ENCODE results near the gene DAP. TPM values are rescaled to one million over a fixed set of nuclear protein-coding genes. Genes with fewer than 3 reads are reported as not detected.
"Not testable (repeated sequence)": the region's sequence is repeated elsewhere in the genome, so short reads cannot be mapped to it uniquely, and the experiment has no call there.

The DAP gene
- total RNA-seq, 1 experiment from 2014 or later: 95.9 TPM

DNA sequence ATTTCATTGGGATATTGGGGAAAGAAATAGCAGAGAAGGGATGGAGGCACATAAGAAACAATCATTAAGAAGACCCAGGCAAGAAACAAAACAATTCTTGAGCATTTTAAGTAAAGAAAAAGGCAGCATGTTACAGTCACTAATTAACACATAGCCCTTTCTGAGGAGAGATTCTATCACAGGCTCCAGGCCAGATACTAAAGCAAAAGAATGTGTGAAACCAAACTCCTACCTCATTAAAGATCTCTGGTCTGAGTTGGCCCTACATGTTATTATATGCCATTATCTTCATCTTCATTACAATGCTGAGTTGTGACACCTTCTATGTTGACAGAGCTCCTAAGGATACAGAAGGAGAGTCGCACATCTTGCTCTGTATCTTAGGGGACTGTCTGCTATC is 37.5 kb downstream of the DAP start:
- ChIA-PET POLR2A (ENCODE audit: low non-redundant PET) (no interaction called here), CTCF (interaction anchor here (0.5 kb wide), 1 partner anchor 80 kb away, joined by 4 read pairs; no protein-coding TSS in a partner anchor)
- Histone ChIP-seq H3K36me3 (ENCODE audit: insufficient read depth, low read length, poor library complexity, severe bottlenecking) (no peaks in the 10 kb centered on the region), H3K27me3 (replicated peaks; ENCODE audit: insufficient read depth, low read depth, low read length, poor library complexity) (no peaks in the 10 kb centered on the region), H3K27ac (ENCODE audit: low read depth, low read length, poor library complexity, severe bottlenecking) (no peak overlapping the region), H3K4me3 (ENCODE audit: low read depth, low read length, poor library complexity, severe bottlenecking) (no peak overlapping the region), H3K9me3 (ENCODE audit: low read depth, low read length, poor library complexity, severe bottlenecking) (no peaks in the 10 kb centered on the region), H3K4me1 (ENCODE audit: insufficient read depth, low read length, poor library complexity, severe bottlenecking) (no peaks in the 10 kb centered on the region)
- intact Hi-C loops (cut with micrococcal nuclease; ENCODE audit: unreplicated experiment): loop anchor here (10.0 kb wide), 1 partner anchor 159 kb away; the partner anchor contains the start of gene ANKRD33B
- no peak for DNase-seq (ENCODE audit: low spot score)
- BruUV-seq (replicated peaks): no TSS peak
- no peak for TF ChIP-seq EZH2 (IDR thresholded peaks at IDR 0.05; ENCODE audit: borderline replicate concordance, low read depth, low read length, poor library complexity, severe bottlenecking)
- TF ChIP-seq, protein P1, sequence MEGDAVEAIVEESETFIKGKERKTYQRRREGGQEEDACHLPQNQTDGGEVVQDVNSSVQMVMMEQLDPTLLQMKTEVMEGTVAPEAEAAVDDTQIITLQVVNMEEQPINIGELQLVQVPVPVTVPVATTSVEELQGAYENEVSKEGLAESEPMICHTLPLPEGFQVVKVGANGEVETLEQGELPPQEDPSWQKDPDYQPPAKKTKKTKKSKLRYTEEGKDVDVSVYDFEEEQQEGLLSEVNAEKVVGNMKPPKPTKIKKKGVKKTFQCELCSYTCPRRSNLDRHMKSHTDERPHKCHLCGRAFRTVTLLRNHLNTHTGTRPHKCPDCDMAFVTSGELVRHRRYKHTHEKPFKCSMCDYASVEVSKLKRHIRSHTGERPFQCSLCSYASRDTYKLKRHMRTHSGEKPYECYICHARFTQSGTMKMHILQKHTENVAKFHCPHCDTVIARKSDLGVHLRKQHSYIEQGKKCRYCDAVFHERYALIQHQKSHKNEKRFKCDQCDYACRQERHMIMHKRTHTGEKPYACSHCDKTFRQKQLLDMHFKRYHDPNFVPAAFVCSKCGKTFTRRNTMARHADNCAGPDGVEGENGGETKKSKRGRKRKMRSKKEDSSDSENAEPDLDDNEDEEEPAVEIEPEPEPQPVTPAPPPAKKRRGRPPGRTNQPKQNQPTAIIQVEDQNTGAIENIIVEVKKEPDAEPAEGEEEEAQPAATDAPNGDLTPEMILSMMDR (conservative IDR thresholded peaks at IDR 0.05; ENCODE audit: low read depth, low read length): no peak

DNA sequence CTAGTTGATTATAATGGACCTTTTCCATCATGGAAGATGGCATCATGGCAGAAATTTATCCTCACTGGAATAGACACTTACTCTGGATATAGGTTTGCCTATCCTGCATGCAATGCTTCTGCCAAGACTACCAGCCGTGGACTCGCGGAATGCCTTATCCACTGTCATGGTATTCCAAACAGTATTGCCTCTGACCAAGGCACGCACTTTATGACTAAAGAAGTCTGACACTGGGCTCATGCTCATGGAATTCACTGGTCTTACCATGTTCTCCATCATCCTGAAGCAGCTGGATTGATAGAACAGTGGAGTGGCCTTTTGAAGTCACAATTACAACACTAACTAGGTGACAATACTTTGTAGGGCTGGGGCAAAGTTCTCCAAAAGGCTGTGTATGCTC is 40.3 kb downstream of the DAP start:
- H3K4me1 ChIP-seq (ENCODE audit: insufficient read depth, low read length, poor library complexity, severe bottlenecking); H3K9me3 ChIP-seq (ENCODE audit: low read depth, low read length, poor library complexity, severe bottlenecking); H3K4me3 ChIP-seq (ENCODE audit: low read depth, low read length, poor library complexity, severe bottlenecking); DNase-seq (ENCODE audit: low spot score); H3K27me3 ChIP-seq (replicated peaks; ENCODE audit: insufficient read depth, low read depth, low read length, poor library complexity); H3K36me3 ChIP-seq (ENCODE audit: insufficient read depth, low read length, poor library complexity, severe bottlenecking); H3K27ac ChIP-seq (ENCODE audit: low read depth, low read length, poor library complexity, severe bottlenecking); BruUV-seq (replicated peaks); CTCF ChIA-PET; POLR2A ChIA-PET (ENCODE audit: low non-redundant PET): not testable (repeated sequence)
- intact Hi-C loops (cut with micrococcal nuclease; ENCODE audit: unreplicated experiment): loop anchor here (10.0 kb wide), 1 partner anchor 156 kb away; the partner anchor contains the start of gene ANKRD33B

DNA sequence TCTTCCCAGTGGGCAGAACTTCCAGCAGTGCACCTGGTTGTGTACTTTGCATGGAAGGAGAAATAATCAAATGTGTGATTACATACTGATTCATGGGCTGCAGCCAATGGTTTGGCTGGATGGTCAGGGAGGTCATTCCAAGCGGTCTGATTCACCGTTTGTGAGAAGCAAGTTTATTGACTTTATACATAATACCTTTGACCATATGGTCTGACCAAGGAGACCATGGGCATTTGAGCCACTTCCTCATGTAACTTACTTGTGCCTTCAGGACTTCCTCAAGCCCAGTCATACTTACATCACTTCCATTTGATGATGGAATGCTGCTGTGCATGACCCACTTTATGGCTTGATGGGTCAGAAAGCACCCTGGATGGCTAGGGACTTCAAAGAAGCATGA is 41.1 kb downstream of the DAP start:
- Histone ChIP-seq H3K4me3 (ENCODE audit: low read depth, low read length, poor library complexity, severe bottlenecking) (no peak overlapping the region), H3K4me1 (ENCODE audit: insufficient read depth, low read length, poor library complexity, severe bottlenecking) (no peaks in the 10 kb centered on the region), H3K27ac (ENCODE audit: low read depth, low read length, poor library complexity, severe bottlenecking) (no peak overlapping the region), H3K36me3 (ENCODE audit: insufficient read depth, low read length, poor library complexity, severe bottlenecking) (no peaks in the 10 kb centered on the region), H3K27me3 (replicated peaks; ENCODE audit: insufficient read depth, low read depth, low read length, poor library complexity) (no peaks in the 10 kb centered on the region), H3K9me3 (ENCODE audit: low read depth, low read length, poor library complexity, severe bottlenecking) (no peaks in the 10 kb centered on the region)
- no TSS peak for BruUV-seq (replicated peaks)
- POLR2A ChIA-PET (ENCODE audit: low non-redundant PET): no interaction called here
- no peak for DNase-seq (ENCODE audit: low spot score)
- TF ChIP-seq, protein P1 (conservative IDR thresholded peaks at IDR 0.05; ENCODE audit: low read depth, low read length): no peak
- TF ChIP-seq EZH2 (IDR thresholded peaks at IDR 0.05; ENCODE audit: borderline replicate concordance, low read depth, low read length, poor library complexity, severe bottlenecking): no peak
- CTCF ChIA-PET: no interaction called here
- intact Hi-C loops (cut with micrococcal nuclease; ENCODE audit: unreplicated experiment): loop anchor here (10.0 kb wide), 1 partner anchor 155 kb away; the partner anchor contains the start of gene ANKRD33B

DNA sequence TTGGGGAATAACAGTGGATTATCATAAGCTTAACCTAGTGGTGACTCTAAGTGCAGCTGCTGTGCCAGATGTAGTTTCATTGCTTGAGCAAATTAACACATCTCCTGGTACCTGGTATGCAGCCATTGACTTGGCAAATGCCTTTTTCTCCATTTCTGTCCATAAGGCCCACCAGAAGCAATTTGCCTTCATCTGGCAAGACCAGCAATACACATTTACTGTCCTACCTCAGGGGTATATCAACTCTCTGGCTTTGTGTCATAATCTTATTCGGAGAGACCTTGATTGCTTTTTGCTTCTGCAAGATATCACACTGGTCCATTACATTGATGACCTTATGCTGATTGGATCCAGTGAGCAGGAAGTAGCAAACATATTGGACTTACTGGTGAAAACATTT is 42.4 kb downstream of the DAP start:
- H3K27ac ChIP-seq (ENCODE audit: low read depth, low read length, poor library complexity, severe bottlenecking); BruUV-seq (replicated peaks); H3K36me3 ChIP-seq (ENCODE audit: insufficient read depth, low read length, poor library complexity, severe bottlenecking); H3K4me1 ChIP-seq (ENCODE audit: insufficient read depth, low read length, poor library complexity, severe bottlenecking); DNase-seq (ENCODE audit: low spot score); H3K9me3 ChIP-seq (ENCODE audit: low read depth, low read length, poor library complexity, severe bottlenecking); H3K27me3 ChIP-seq (replicated peaks; ENCODE audit: insufficient read depth, low read depth, low read length, poor library complexity); intact Hi-C loops (cut with micrococcal nuclease; ENCODE audit: unreplicated experiment); POLR2A ChIA-PET (ENCODE audit: low non-redundant PET); H3K4me3 ChIP-seq (ENCODE audit: low read depth, low read length, poor library complexity, severe bottlenecking): not testable (repeated sequence)
- CTCF ChIA-PET: interaction anchor here (1.0 kb wide), 1 partner anchor 23 kb away, joined by 3 read pairs; no protein-coding TSS in a partner anchor

DNA sequence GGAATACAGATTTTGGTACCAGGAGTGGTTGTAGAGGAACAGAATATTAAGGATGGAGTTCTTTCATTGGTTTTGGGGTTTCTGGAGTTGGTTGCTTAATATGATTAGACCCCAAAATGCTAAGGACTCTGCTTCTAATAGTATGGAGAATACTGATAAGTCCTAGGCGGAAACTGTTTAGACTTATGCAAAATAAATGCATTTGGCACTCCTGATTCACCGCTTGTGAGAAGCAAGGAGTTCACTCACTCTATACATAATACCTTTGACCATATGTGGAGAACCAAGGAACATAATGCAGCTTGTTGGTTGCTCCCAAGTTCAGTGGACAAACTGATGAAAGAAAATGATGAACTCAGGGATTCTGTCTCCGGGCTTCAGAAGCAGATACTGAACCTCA is 44.2 kb downstream of the DAP start:
- CTCF ChIA-PET; H3K27ac ChIP-seq (ENCODE audit: low read depth, low read length, poor library complexity, severe bottlenecking); H3K9me3 ChIP-seq (ENCODE audit: low read depth, low read length, poor library complexity, severe bottlenecking); H3K36me3 ChIP-seq (ENCODE audit: insufficient read depth, low read length, poor library complexity, severe bottlenecking); POLR2A ChIA-PET (ENCODE audit: low non-redundant PET); H3K4me1 ChIP-seq (ENCODE audit: insufficient read depth, low read length, poor library complexity, severe bottlenecking); DNase-seq (ENCODE audit: low spot score); BruUV-seq (replicated peaks); H3K27me3 ChIP-seq (replicated peaks; ENCODE audit: insufficient read depth, low read depth, low read length, poor library complexity); H3K4me3 ChIP-seq (ENCODE audit: low read depth, low read length, poor library complexity, severe bottlenecking); intact Hi-C loops (cut with micrococcal nuclease; ENCODE audit: unreplicated experiment): not testable (repeated sequence)

Data from A673 (cell line).